ENCODE results near the gene AFAP1L1.
A peak's percentile ranks its signal among the peaks of the same experiment; 100 is the strongest.

AFAP1L1 gene

DNA sequence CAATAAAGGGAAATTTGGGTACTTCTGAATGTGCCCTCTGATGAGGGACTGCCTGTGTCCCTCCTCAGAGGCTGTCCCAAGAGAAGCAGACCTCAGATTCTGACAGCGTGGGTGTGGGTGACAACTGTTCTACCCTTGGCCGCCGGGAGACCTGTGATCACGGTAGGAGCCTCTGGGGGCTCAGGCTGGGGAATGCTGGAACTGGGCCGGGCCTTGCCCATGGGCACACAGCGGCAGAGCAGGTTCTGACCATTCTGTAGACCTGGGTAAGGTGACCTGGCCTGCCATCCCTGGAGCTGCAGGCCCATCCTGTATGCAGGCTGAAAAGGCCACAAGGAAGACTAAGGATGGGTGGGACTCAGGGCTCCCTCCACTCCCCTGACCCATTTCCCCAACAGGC is 44.1 kb downstream of the AFAP1L1 start:
- no peak for DNase-seq

DNA sequence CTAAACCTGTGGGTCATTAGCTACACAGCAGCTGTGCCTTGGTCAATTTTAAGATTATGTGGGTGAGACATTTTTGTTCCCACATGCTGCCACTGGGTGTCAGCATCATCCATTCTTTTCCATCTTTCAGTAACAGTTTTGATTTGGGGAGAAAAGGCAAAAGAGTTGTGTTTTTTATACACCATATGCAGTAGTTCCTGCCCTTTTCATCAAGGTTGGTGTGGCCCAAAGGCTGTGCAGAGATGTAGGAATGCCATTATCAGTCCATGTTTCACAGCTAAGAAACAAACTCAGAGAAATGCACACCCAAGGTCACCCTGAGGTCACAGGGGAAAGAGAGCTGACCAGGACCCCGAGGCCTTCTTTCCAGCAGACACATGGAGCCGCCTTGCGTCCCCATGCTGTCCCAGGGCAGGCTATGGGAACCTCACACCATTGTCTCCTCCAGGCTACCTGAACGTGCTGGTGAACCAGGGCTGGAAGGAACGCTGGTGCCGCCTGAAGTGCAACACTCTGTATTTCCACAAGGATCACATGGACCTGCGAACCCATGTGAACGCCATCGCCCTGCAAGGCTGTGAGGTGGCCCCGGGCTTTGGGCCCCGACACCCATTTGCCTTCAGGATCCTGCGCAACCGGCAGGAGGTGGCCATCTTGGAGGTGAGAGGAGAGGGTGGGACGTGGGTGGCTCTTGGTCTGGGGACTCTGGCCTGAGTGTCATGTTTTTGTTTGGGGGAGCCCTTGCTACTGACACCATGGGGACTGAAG is 45.8 kb downstream of the AFAP1L1 start:
- DNase-seq: peak; percentile 65

DNA sequence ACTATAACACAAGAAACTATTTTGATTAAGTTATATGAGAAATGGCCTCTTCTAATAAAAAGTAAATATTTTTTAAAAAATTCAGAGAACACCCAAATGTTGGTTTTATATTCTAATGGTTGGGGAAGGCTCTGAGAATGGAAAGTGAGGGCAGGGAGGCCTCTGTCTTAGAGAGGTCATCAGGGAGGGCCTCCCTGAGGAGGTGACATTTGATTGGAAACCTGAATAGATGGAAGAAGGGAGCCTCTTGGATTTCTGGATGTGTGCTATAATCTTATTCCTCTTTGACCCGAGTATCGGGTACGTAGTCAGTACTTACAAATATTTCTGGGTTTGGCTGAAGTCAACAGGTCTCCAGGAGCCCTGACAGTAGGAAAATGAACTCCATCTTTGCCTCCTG is 47.5 kb downstream of the AFAP1L1 start:
- DNase-seq: no peak

DNA sequence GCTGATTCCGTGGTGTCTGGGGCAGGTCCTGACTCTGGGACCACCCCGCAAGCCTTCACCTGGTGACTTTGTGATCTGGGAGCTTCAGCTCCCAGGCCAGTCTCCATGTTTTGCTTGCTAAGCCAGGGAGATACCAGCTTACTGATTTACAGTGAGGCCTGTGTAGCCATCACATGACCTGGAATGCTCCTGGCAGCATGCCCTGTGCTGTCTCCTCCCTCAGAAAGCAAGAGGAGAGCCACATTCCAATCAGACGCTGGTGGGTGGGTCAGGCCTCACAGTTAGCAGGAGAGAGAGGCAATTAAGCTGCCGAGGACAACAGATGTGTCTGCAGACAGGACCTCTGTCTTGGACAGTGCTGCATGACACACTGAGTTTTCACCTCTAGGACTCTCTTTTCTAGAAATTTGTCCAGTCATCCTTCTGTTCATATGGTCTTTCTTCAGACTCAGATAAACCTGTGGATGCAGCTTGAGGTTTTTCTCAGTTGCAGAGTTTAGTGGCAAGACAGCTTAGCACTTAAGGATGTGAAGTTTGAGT is 49.2 kb downstream of the AFAP1L1 start:
- DNase-seq: peak; percentile 96

DNA sequence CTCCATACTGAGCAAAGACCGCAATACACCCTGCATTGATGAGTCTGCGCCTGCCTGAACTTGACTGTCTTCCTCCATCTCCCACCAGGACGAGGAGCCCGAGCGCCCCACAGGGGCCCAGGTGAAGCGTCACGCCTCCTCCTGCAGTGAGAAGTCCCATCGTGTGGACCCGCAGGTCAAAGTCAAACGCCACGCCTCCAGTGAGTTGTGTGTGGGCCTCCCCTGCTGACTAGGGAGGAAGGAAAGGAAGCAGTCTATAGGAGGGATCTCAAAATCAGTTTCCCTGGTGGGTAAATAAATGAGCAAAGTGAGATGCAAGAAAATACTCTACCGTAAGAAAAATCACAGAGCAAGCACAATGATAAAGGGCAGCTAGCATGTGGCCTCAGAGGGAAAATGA is 50.9 kb downstream of the AFAP1L1 start:
- DNase-seq: no peak

DNA sequence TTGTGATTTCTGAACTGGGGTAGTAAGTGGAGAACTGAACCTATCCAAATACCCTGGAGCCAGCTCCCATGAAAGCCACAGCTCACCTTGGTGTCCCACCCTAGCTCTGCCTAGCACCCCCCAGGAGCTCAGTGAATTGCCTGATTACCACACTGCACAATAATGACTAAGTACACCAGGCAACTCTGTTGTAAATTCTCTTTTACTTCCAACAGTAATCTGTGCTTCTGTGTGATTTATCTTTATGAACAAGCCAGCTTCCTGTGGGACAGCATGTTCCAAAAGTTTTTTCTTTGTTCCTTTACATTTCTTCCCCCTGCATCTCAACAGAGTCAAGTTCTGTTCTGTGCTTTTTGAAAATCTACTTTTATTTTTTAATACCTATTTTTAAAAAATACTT is 51.6 kb downstream of the AFAP1L1 start:
- no peak for DNase-seq

DNA sequence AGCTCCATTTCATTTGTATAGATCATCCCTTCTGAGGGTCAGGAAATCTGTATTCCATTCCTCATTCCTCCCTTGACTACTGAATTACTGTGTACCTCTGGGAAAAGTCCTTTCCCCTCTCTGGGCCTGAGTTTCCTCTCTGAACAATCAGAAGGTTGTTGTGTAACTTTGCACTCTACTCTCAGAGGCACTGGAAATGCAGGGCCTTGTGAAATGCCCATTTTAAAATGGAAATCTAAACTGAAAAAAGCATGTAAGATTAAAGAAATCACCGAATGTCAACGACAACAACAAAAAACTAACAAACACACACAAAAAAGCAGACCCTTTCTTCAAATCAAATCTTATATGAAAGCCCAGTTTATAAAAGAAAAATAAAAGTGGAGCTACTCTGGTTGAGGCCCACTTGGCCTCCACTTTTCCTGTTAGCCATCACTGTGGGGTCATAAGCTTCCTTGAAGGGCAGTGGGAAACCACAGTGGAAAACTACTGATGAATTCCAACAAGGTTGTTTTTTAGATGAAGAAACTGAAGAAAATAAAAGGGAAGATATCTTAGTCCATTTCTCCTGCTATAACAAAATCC is 52.1 kb downstream of the AFAP1L1 start:
- DNase-seq: no peak

DNA sequence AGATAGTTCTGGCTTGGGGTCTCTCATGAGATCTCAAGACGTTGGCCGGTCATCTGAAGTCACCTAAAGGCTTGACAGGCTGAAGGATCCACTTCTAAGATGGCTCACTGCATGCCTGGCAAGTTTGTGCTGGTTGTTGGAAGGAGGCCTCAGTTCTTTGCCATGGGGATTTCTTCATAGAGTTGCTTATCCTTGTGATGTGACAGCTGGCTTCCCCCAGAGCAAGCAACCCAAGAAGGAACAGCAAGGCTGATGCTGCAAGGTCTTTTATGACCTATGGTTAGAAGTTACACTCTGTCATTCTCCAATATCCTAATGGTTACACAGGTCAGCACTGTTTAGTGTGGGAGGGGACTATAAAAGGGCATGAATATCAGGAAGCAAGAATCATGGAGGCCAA is 53.0 kb downstream of the AFAP1L1 start:
- no peak for DNase-seq

DNA sequence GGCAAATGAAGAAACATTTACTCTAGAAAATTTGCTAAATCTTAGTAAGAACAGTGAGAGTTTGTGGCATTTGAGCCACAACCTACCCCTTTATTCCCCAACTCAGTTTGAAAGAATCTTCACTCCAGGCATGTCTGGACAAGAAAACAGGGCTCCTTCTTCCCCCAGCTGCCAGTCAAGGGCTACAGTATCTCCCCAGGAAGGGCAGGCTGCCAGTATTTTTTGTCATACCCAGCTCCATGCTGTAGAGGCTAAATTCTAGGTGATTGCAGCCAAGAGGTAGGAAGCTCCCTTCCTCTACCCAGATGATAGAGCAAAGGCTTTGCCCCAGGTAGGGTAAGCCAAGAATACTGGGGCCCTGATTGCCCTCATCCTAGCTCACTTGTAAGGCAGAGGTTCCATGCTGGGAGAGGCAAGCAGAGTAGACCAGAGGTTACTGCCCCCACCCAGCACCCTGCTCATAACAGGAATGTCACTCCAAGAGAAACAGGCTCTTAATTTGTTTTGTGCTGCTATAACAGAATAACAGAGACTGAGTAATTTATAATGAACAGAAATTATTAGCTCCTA is 53.6 kb downstream of the AFAP1L1 start:
- DNase-seq: peak; percentile 28

DNA sequence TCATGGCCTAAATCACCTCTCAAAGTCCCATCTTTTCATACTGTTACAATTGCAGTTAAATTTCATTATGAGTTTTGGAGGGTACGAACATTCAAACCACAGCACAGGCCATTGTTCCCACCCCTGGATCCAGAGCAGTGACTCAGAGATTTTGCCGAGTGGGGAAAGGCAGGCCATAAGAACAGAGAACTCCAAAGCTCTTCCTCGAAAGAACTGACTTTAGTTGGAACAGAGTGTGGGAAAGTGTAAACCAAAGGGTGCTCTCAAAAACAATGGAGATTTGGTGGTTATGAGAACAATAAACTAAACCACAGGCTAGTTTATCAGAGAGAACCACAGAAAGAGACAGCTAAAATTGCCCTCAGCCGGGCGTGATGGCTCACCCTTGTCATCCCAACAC is 54.2 kb downstream of the AFAP1L1 start:
- DNase-seq: no peak

DNA sequence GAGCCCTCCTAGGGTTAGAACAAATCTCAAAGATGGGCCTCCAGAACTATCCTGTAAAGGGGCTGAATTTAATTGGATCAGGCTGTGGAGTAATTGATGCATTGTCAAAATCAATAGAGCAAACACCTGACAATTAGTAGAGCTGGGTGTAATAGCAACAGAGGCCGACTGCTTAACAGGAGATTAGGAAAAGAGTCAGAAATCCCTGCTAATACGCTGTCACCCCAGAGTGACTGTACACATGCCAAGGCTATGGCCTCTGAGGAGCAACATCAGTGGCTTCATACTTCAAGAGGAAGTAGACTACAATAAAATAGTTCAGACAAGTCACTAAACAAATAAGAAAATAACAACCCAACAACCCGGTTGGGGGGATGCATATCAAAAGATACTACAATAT is 55.0 kb downstream of the AFAP1L1 start:
- no peak for DNase-seq

DNA sequence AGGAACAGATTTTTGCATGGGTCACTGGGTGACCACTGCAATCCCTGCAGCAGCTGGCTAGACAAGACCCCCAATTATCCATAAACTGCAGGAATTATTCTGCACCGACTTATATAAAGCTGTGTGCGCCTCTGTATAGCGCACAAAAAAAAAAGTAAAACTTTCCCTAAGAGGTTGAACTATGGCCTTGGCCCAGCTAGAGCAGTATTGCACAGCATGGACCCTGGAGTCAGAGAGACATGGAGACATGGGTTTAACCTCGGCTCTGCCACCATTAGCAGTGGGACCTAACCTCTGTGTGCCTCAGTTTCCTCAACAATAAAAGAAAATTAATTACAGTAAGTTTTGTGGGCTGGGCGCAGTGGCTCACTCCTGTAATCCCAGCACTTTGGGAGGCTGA is 56.5 kb downstream of the AFAP1L1 start:
- no peak for DNase-seq

DNA sequence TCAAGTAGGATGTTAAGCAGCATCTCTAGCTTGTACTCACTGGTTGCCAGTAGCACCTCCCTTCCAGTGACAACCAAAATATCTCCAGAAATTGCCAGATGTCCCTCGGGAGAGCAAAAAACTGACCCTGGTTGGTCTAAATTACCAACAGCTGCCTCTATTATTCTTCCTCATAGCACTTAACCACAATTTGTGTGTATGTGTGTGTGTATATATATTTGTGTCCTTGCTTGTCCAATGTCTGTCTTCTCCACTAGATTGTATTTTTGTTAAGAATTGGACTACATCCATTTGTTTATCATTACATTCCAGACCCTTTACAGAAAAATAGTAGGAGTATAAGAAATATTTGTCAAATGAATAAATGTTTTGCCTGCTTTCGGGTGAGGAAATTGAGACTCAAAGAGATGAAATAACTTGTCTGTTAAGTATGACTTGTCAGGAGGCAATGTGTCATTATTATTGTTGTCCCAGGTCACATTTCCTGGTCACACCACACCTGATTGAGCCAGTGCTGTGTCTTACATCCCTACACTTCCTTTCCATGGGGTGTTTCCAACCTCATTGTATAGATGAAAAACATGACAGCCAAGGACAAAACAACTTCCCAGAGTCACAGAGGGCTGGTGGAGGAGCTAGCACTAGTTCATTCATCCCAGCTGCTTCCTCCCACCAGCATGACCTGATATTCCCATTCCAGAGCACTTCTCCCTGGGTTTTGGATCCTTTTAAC is 62.2 kb downstream of the AFAP1L1 start:
- DNase-seq: peak; percentile 81

DNA sequence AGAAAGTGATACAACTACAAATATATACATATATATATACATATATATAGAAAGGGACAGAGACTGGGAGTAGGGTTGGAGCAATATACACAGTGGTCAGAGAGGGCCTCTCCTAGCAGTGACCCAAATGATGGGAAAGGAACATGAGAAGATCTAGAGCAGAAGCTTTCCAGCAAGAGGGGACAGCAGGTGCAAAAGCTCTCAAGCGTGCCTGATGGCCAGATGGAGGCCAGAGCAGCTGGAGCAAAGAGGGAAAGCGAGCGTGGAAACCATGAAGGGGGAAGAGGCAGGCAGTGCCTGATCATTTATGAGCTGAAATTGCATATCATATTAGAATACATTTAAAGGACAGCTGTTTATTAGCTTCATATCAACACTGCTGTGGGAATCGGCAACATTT is 66.1 kb downstream of the AFAP1L1 start:
- DNase-seq: no peak

DNA sequence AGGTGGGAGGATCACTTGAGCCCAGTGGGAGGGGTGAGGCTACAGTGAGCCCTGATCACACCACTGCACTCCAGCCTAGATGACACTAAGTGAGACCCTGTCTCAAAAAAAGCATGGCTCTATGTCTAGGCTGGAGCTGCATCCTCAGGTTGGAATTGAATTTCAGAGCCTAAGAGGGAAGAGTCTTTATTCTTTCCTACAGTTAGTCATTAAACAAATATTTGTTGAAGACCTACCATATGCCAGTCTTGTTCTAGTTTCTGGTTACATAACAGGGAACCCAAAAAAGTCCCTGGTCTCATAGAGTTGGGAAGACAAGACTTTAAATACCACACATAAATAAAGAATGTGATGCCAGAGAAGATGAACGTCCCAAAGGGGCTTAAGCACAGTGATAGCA is 66.7 kb downstream of the AFAP1L1 start:
- DNase-seq: no peak

DNA sequence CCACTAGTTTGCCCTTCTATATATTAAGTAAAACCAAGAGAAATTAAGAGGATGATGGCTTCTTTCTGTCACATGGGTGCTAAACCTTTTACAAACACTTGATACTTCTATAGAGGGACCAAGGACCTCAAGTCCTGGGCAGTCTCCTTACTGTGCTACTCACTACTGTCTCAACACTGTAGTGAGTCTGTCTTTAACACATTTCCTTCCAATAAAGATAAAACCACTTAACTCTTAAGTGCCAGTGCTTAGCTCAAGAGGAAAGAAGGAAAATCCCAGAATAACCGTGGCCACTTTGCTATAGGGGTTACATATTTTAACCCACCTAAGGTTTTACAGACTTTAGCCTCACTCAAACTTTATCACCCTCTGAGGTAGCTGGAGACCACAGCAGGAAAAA is 69.3 kb downstream of the AFAP1L1 start:
- DNase-seq: no peak

DNA sequence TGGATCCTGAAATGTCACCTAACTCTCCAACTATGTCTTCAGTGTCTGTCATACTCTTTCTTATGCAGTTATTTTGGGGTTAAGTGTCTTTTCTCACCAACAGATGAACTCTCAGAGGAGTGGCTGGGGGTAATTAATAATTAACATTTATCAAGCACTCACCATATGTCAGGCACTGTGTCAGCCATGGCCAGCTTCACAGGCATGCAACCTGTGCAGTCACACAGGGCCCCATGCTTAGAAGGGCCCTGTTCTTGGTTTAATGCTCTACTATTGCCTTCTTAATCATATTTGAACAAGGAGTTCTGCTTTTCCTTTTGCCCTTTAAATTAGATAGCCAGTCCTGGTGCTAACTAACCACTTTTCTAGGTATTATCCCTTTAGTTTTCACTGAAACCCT is 70.2 kb downstream of the AFAP1L1 start:
- no peak for DNase-seq

DNA sequence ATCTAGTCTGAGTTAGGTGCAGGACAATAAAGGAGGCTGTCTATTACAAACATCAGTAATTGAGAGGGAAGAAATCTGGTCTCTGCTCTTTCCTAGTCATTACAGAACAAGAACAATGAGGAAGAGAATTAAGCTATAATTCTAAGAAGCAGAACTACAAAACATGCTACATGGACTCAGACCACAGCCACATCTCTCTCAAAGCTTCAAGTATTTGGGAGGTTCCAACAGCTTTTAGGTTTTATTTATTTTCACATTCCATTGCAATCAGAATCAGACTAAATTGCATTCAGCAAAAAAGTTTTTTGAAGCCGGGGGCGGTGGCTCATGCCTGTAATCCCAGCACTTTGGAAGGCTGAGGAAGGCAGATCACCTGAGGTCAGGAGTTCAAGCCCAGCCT is 72.5 kb downstream of the AFAP1L1 start:
- DNase-seq: no peak

DNA sequence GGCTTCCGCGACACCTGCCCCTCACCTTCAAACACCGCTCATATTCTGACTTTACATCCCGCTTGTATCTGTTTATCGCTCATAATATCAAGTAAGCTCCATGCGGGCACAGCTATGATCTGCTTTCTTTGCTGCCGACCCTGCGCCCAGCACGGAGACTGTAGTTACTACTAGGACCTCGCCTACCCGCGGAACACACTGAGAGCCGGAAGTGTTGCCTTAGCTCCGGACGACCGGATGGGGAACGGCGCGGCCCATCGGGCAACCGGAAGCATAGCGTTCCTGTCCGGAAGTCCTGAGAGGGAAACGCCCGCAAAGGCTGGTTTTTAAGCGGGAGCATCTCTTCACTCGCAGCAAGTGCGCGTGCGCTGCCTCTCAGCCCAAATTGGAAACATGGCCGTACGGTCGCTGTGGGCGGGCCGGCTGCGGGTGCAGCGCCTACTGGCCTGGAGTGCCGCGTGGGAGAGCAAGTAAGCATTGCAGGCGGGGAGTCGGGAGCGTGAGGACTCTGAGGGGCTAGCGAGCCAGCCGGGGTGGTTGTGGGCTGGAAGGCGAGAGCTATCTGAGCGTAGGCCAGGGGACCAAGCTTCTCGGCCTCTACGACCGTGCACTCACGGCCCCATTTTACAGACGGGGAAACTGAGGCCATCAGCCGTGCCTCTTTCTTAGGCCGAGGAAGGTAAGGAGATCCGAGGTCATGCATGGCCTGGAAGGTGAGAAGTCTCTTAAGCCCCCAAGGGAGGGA is 73.7 kb downstream of the AFAP1L1 start, which contains the start of gene GRPEL2:
GRPEL2 (plus strand) TSS at position 353 of the 745 bp plus-strand sequence; CDS start at position 394, 41 bp downstream.
- peak; percentile 98 for DNase-seq

DNA sequence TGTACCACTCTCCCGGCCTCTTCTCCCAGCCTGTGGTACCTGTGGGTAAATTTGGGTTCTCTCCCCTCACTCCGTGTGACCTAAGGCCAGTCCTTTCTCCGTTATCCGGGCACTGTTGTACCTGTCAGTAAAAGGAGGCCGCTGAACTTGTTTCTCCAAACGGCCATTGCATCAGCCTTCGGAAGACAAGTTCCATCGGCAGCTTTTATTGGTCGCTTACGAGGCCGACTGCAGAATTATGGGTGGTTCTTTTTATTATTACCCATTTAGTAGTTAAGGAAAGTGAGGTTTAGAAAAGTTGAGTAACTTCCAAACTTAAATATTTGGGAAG is 74.2 kb downstream of the AFAP1L1 start:
- DNase-seq: peak; percentile 53

DNA sequence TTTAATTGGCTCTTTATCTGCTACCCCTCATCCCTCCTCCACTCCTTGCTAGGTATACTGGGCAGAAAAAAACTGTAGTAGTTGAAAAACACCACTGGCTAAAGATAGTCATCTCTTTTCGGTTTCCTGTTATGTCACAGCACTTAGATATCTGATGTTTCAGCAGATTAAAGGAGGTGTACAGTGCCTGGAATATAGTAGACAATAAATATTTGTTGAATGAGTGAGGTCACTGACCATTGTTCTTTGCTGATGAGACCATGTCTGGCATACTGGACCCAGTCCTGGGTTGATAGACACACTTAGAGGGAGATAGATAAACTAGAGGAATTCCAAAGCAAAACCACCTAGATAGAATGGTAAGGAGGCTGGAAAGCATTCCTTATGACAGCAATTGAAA is 76.9 kb downstream of the AFAP1L1 start:
- no peak for DNase-seq

DNA sequence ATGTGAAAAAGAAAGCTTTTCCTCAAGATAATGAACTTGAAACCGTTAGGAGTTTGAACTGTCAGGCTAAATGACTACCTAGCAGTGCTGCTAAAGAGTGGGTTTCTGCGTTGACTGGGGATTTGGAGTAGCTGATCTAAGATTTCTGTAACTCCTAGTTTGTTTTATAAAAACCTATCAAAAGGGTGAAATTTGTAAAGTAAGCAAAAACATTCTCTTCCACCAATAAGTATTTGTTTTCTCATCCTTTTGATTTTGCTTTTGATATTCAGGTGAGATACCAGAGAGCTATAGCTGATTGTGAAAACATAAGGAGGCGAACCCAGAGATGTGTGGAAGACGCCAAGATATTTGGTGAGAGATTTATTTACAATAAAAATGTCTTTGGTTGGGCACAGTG is 77.7 kb downstream of the AFAP1L1 start:
- no peak for DNase-seq

DNA sequence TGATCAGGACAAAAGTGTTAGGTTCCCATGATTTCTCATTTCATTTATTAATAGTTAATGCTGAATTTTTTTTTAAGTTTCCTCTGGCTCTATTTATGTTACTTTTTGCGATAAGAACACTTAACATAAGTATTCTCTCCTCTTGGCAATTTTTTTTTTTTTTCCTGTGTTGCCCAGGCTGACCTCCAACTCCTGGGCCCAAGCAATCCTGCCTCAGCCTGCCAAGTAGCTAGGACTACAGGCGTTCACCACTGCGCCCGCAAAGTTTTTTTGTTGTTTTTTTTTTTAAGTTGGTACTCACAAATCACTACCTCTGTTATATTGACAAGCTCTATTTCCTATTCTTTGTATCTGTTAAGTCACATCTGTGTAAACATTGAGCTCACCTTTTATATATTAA is 80.5 kb downstream of the AFAP1L1 start:
- no peak for DNase-seq
